Measurements from ENCODE around the gene CSPG4.

GRCh38 chr15:75688831-75689230, 23.8 kb downstream of the CSPG4 start:
- TF ChIP-seq CEBPB (IDR thresholded peaks at IDR 0.05; ENCODE audit: low read depth, low read length) = no peak
- no peak for TF ChIP-seq EP300 (IDR thresholded peaks at IDR 0.05; ENCODE audit: borderline replicate concordance in 1 of 2, low read depth in 2 of 2, low read length in 2 of 2)

Data from H1 (cell line).